GM23248 (cell line): ENCODE measurements around the gene NAA80.

ENCODE experiments used
- EZH2 ChIP-seq: fragments of 200-600 bp; sonication (generic); IDR thresholded peaks from 2 replicates; pipeline ENCODE4 v1.6.1; 2018; ENCODE audit warnings: antibody characterized with exemption, mild to moderate bottlenecking; ENCODE audit not compliant: insufficient read depth, poor library complexity, severe bottlenecking
- EZH2phosphoT487 ChIP-seq: fragments of 200-600 bp; sonication (generic); IDR thresholded peaks from 2 replicates; pipeline ENCODE4 v1.6.1; 2018; ENCODE audit warnings: antibody characterized with exemption, moderate library complexity, mild to moderate bottlenecking, low read depth; ENCODE audit not compliant: insufficient read depth

- no peak for TF ChIP-seq EZH2
- TF ChIP-seq EZH2phosphoT487, result no peak
Observed at GRCh38 chr3:50325113-50325480, 25.9 kb upstream of the NAA80 start.
